ENCODE results near the gene EVC. TPM values are rescaled to one million over a fixed set of nuclear protein-coding genes. Genes with fewer than 3 reads are reported as not detected.

EVC gene
- total and polyA plus RNA-seq, 2 experiments from 2014 or later, result 4.8 to 8.6 TPM

DNA sequence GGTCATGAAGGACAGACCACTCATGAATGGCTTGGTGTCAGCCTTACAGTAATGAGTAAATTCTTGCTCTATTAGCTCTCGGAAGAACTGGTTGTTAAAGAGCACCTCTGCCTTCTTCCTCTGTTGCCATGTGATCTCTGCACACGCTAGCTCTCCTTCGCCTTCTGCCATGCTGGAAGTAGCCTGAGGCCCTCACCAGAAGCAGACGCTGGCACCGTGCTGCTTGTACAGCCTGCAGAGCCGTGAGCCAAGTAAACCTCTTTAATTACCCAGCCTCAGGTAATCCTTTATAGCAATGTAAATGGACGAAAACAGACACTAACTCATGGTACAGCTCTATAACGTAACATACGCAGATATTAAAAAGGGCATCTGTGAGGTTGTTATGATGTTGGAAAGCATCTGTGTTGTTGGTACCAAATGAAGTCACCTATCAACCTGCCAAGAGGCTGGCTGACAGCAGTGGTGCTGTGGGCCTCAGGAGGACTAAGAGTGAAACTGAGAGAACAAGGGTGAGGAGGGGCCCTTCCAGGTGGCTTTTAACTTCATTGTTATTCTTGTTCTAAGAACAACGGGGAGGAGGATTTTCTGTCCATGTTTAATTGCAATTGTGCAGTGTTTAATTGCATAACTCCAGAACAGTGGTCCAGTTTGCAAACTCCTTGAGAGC, 112.7 kb downstream of the EVC start:
- TF ChIP-seq EZH2phosphoT487 (IDR thresholded peaks at IDR 0.05; ENCODE audit: low read depth, severe bottlenecking, unreplicated experiment) (no peak), EZH2 (IDR thresholded peaks at IDR 0.05; ENCODE audit: borderline replicate concordance) (no peak), CTCF (IDR thresholded peaks at IDR 0.05; ENCODE audit: poor library complexity) (no peak)
- H3K27ac ChIP-seq, result no peak overlapping the region
- no peaks in the 10 kb centered on the region for H3K9me3 ChIP-seq (ENCODE audit: low read depth)
- no peaks in the 10 kb centered on the region for H3K27me3 ChIP-seq
- H3K4me1 ChIP-seq (ENCODE audit: insufficient read depth), result no peaks in the 10 kb centered on the region
- no peaks in the 10 kb centered on the region for H3K36me3 ChIP-seq (replicated peaks; ENCODE audit: insufficient read depth, low read depth)
- no peaks in the 10 kb centered on the region for H3K9me2 ChIP-seq (replicated peaks; ENCODE audit: insufficient read depth)
- no peak for DNase-seq (ENCODE audit: low spot score)
- no peaks in the 10 kb centered on the region for H4K20me1 ChIP-seq (ENCODE audit: insufficient read depth, poor library complexity, severe bottlenecking)
- no peak overlapping the region for H3K4me2 ChIP-seq
- no peak overlapping the region for H2AFZ ChIP-seq
- 89% methylated on average over 10 of the region's 10 CpGs for WGBS (ENCODE audit: low lambda C conversion rate, missing lambda C conversion rate)
- no peaks in the 10 kb centered on the region for H3K79me2 ChIP-seq
- no peak overlapping the region for H3K4me3 ChIP-seq

- Histone ChIP-seq H4K20me1 (ENCODE audit: insufficient read depth, poor library complexity, severe bottlenecking) (no peaks in the 10 kb centered on the region), H3K4me3 (no peak overlapping the region), H3K27me3 (no peaks in the 10 kb centered on the region), H3K4me2 (no peak overlapping the region), H3K4me1 (ENCODE audit: insufficient read depth) (no peaks in the 10 kb centered on the region), H3K9me2 (replicated peaks; ENCODE audit: insufficient read depth) (no peaks in the 10 kb centered on the region), H3K36me3 (replicated peaks; ENCODE audit: insufficient read depth, low read depth) (no peaks in the 10 kb centered on the region), H3K79me2 (no peaks in the 10 kb centered on the region), H3K9me3 (ENCODE audit: low read depth) (no peaks in the 10 kb centered on the region), H3K27ac (no peak overlapping the region), H2AFZ (no peak overlapping the region)
- 93% methylated on average over 7 of the region's 7 CpGs for WGBS (ENCODE audit: low lambda C conversion rate, missing lambda C conversion rate)
- DNase-seq (ENCODE audit: low spot score), result no peak
- no peak for TF ChIP-seq CTCF (IDR thresholded peaks at IDR 0.05; ENCODE audit: poor library complexity)
- TF ChIP-seq EZH2phosphoT487 (IDR thresholded peaks at IDR 0.05; ENCODE audit: low read depth, severe bottlenecking, unreplicated experiment), result no peak
- no peak for TF ChIP-seq EZH2 (IDR thresholded peaks at IDR 0.05; ENCODE audit: borderline replicate concordance)
Measured at GRCh38 chr4:5824227-5824626, 113.2 kb downstream of the EVC start.

DNA sequence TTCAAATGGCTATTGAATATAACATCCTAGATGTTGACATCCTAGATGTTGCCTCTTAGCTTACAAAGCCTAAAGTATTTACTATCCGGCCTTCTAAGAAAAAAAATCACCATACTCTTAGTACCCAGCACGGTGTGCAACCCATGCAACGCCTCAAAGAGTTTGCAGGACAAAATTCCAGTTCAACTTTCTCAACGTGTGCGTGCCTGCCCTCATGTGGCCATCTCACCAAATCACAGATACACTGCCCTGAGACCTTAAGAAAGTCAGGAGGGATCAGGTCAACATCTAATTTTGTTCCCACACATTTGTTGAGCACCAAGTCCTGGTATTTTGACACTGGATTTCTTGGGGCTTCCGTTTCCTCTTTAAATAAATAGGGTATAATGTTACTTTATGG, 113.6 kb downstream of the EVC start:
- H3K4me1 ChIP-seq (ENCODE audit: insufficient read depth), result no peaks in the 10 kb centered on the region
- no peaks in the 10 kb centered on the region for H3K79me2 ChIP-seq
- no peak overlapping the region for H3K27ac ChIP-seq
- 66% methylated on average over 6 of the region's 6 CpGs for WGBS (ENCODE audit: low lambda C conversion rate, missing lambda C conversion rate)
- TF ChIP-seq EZH2phosphoT487 (IDR thresholded peaks at IDR 0.05; ENCODE audit: low read depth, severe bottlenecking, unreplicated experiment), result no peak
- TF ChIP-seq EZH2 (IDR thresholded peaks at IDR 0.05; ENCODE audit: borderline replicate concordance), result no peak
- TF ChIP-seq CTCF (IDR thresholded peaks at IDR 0.05; ENCODE audit: poor library complexity), result peak; percentile 50
- H2AFZ ChIP-seq, result no peak overlapping the region
- no peaks in the 10 kb centered on the region for H3K27me3 ChIP-seq
- no peak overlapping the region for H3K4me3 ChIP-seq
- H3K9me3 ChIP-seq (ENCODE audit: low read depth), result no peaks in the 10 kb centered on the region
- no peaks in the 10 kb centered on the region for H4K20me1 ChIP-seq (ENCODE audit: insufficient read depth, poor library complexity, severe bottlenecking)
- H3K36me3 ChIP-seq (replicated peaks; ENCODE audit: insufficient read depth, low read depth), result no peaks in the 10 kb centered on the region
- H3K4me2 ChIP-seq, result no peak overlapping the region
- DNase-seq (ENCODE audit: low spot score), result peak; percentile 29
- H3K9me2 ChIP-seq (replicated peaks; ENCODE audit: insufficient read depth), result no peaks in the 10 kb centered on the region
